GM23338 (cell line): Measurements from ENCODE around the gene RNF41. TPM values are rescaled to one million over a fixed set of nuclear protein-coding genes. Genes with fewer than 3 reads are reported as not detected.

Experiments used
- ATAC-seq: fragments of 200-7000 bp; cut with Tn5 transposase; 3 replicates; pipeline ENCODE4 v1.9.1; 2020
- DNase-seq: peaks from one replicate; pipeline ENCODE4 v3.0.0-alpha.2; 2015; ENCODE audit warnings: low spot score
- H2AFZ ChIP-seq: fragments of 200-600 bp; sonication (generic); 2 replicates; pipeline ENCODE4 v1.8.0; 2016; ENCODE audit warnings: antibody characterized with exemption, mild to moderate bottlenecking, moderate library complexity
- H3F3A ChIP-seq: fragments of 200-600 bp; sonication (generic); replicated peaks from 2 replicates; pipeline ENCODE4 v1.8.0; 2017; ENCODE audit warnings: antibody characterized with exemption, mixed run types, low read depth
- H3K27ac ChIP-seq: fragments of 200-600 bp; sonication (generic); 2 replicates; pipeline ENCODE4 v1.6.1; 2016; ENCODE audit warnings: low read depth
- H3K27me3 ChIP-seq: fragments of 200-600 bp; sonication (generic); 2 replicates; pipeline ENCODE4 v1.8.0; 2016; ENCODE audit warnings: mild to moderate bottlenecking, mixed run types, moderate library complexity; ENCODE audit not compliant: insufficient read depth
- H3K36me3 ChIP-seq: fragments of 200-600 bp; sonication (generic); 2 replicates; pipeline ENCODE4 v1.8.0; 2016; ENCODE audit warnings: mild to moderate bottlenecking; ENCODE audit not compliant: insufficient read depth
- H3K4me1 ChIP-seq: fragments of 200-600 bp; sonication (generic); 2 replicates; pipeline ENCODE4 v1.8.0; 2016; ENCODE audit warnings: mild to moderate bottlenecking, moderate library complexity; ENCODE audit not compliant: insufficient read depth
- H3K4me2 ChIP-seq: fragments of 200-600 bp; sonication (generic); 2 replicates; pipeline ENCODE4 v1.7.1; 2017; ENCODE audit warnings: mixed run types
- H3K4me3 ChIP-seq: fragments of 200-600 bp; sonication (generic); 2 replicates; pipeline ENCODE4 v1.6.1; 2016; ENCODE audit warnings: mixed run types
- H3K79me2 ChIP-seq: fragments of 200-600 bp; sonication (generic); replicated peaks from 2 replicates; pipeline ENCODE4 v1.8.0; 2017; ENCODE audit warnings: mild to moderate bottlenecking; ENCODE audit not compliant: insufficient read depth
- H3K9me2 ChIP-seq: fragments of 200-600 bp; sonication (generic); 2 replicates; pipeline ENCODE4 v1.8.0; 2017; ENCODE audit not compliant: insufficient read depth
- H4K20me1 ChIP-seq: fragments of 200-600 bp; sonication (generic); replicated peaks from 2 replicates; pipeline ENCODE4 v1.8.0; 2017; ENCODE audit warnings: mild to moderate bottlenecking; ENCODE audit not compliant: insufficient read depth
- H3K27ac Mint-ChIP-seq: 2 replicates; pipeline ENCODE4 v1.8.0; 2020; ENCODE audit warnings: inconsistent platforms, mild to moderate bottlenecking, moderate library complexity, mixed read lengths
- H3K27me3 Mint-ChIP-seq: 3 replicates; pipeline ENCODE4 v1.8.0; 2022; ENCODE audit warnings: low read depth, mild to moderate bottlenecking, moderate library complexity, mixed read lengths, inconsistent platforms; ENCODE audit not compliant: insufficient read depth, poor library complexity
- H3K36me3 Mint-ChIP-seq: 3 replicates; pipeline ENCODE4 v1.8.0; 2021; ENCODE audit warnings: low read depth, mild to moderate bottlenecking, inconsistent platforms, moderate library complexity, mixed read lengths
- H3K4me1 Mint-ChIP-seq: 3 replicates; pipeline ENCODE4 v1.8.0; 2020; ENCODE audit warnings: mild to moderate bottlenecking, inconsistent platforms, mixed read lengths
- H3K4me3 Mint-ChIP-seq: 3 replicates; pipeline ENCODE4 v1.8.0; 2021; ENCODE audit warnings: moderate library complexity, mild to moderate bottlenecking, inconsistent platforms, mixed read lengths
- H3K9me3 Mint-ChIP-seq: 3 replicates; pipeline ENCODE4 v1.8.0; 2020; ENCODE audit warnings: moderate library complexity, mild to moderate bottlenecking, inconsistent platforms, mixed read lengths
- CREB1 ChIP-seq: fragments of 250-450 bp; sonication (Bioruptor Pico); IDR thresholded peaks from 2 replicates; pipeline ENCODE4 v1.5.0; 2020; ENCODE audit warnings: low read depth, mild to moderate bottlenecking, moderate library complexity
- EZH2 ChIP-seq: fragments of 200-600 bp; sonication (generic); IDR thresholded peaks from one replicate; pipeline ENCODE4 v1.8.0; 2017; ENCODE audit warnings: antibody characterized with exemption, mild to moderate bottlenecking, low read depth; ENCODE audit not compliant: unreplicated experiment
- EZH2phosphoT487 ChIP-seq: fragments of 200-600 bp; sonication (generic); IDR thresholded peaks from one replicate; pipeline ENCODE4 v1.8.1; 2018; ENCODE audit warnings: antibody characterized with exemption; ENCODE audit not compliant: unreplicated experiment
- POLR2AphosphoS5 ChIP-seq: IDR thresholded peaks from 2 replicates; pipeline ENCODE4 v1.6.1; 2016; ENCODE audit warnings: antibody characterized with exemption, low read depth
- STAT1 ChIP-seq: IDR thresholded peaks from one replicate; pipeline ENCODE4 v1.6.1; 2016; ENCODE audit warnings: antibody characterized with exemption; ENCODE audit not compliant: unreplicated experiment
- ZNF114 ChIP-seq: fragments of 250-450 bp; sonication (Bioruptor Pico); IDR thresholded peaks from 2 replicates; pipeline ENCODE4 v1.5.0; 2020; ENCODE audit warnings: mild to moderate bottlenecking, moderate library complexity
- ZNF331 ChIP-seq: fragments of 250-450 bp; sonication (Bioruptor Pico); IDR thresholded peaks from 2 replicates; pipeline ENCODE4 v1.5.0; 2020; ENCODE audit warnings: low read depth, mild to moderate bottlenecking, moderate library complexity
- polyA plus RNA-seq: library from polyadenylated mRNA; unstranded; fragments of >200 nt; fragmentation: Nextera tagmentation; extraction: Ambion mirVana; gene quantifications from 2 replicates; pipeline ENCODE4 v1.2.1, GENCODE V29; 2016
- total RNA-seq: library from RNA; depleted of rRNA; stranded (reverse); fragments of >200 nt; shearing (Covaris generic); gene quantifications from 2 replicates; pipeline ENCODE4 v1.2.3, GENCODE V29; 2014
- TF ChIP-seq, protein P1 (sequence below), 2 experiments: fragments of 200-600 bp in 1 of 2; sonication (generic) in 1 of 2; conservative IDR thresholded peaks; 2 replicates each; pipeline versions ENCODE4 v1.5.1 to v1.6.1; 2016 to 2017; ENCODE audit warnings: antibody characterized with exemption in 2 of 2, low read depth in 2 of 2, mild to moderate bottlenecking in 2 of 2, moderate library complexity in 1 of 2
- TF ChIP-seq, protein P2 (sequence below): IDR thresholded peaks from one replicate; pipeline ENCODE4 v1.6.1; 2018; ENCODE audit warnings: antibody characterized with exemption; ENCODE audit not compliant: unreplicated experiment
- TF ChIP-seq, protein P3 (sequence below): IDR thresholded peaks from 2 replicates; pipeline ENCODE4 v1.6.1; 2016; ENCODE audit warnings: antibody characterized with exemption

RNF41 gene
- total and polyA plus RNA-seq, 2 experiments from 2014 or later, result 15.3 to 77.1 TPM

DNA sequence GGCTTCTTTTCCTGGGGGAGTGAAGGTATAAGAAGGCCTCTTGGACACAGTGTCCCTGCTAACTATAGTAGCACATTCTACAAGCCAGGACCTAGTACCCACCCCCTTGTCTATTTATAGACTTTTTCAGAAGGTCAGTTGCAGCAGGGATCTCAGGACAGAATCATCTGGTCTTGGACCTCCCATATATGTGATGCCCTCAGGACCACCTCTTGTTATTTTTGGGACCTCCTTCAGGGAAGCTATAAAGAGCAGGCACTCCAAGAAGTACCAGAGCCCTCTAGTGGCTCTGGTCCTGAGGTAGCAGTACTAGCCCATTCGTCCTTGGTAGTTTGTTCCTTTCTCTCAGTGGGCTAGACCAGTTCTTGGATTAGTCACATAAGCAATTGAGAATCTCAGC, 49.3 kb upstream of the RNF41 start:
- H3K27me3 ChIP-seq, result no peaks in the 10 kb centered on the region
- peaks cover 65% of the 10 kb centered on the region for H3K36me3 Mint-ChIP-seq
- peaks cover 5% of the 10 kb centered on the region; the same call in 1 of the 2 replicates for H3K4me1 ChIP-seq
- peaks cover 10% of the 10 kb centered on the region for H3K4me1 Mint-ChIP-seq
- H3K9me3 Mint-ChIP-seq, result no peaks in the 10 kb centered on the region; the same call in 2 of the 3 replicates
- peaks cover 43% of the 10 kb centered on the region for H3F3A ChIP-seq
- no peak overlapping the region for H3K4me2 ChIP-seq
- no peak overlapping the region for H2AFZ ChIP-seq
- H3K27ac ChIP-seq, result peak overlapping the region; percentile 30; the same call in 1 of the 2 replicates
- peaks cover 35% of the 10 kb centered on the region for H3K36me3 ChIP-seq
- H3K9me2 ChIP-seq, result no peaks in the 10 kb centered on the region
- DNase-seq (peak; percentile 61), ATAC-seq (peak; percentile 18)
- peaks cover 2% of the 10 kb centered on the region; the same call in 1 of the 2 replicates for H4K20me1 ChIP-seq
- TF ChIP-seq CREB1, result no peak
- TF ChIP-seq, protein P1, sequence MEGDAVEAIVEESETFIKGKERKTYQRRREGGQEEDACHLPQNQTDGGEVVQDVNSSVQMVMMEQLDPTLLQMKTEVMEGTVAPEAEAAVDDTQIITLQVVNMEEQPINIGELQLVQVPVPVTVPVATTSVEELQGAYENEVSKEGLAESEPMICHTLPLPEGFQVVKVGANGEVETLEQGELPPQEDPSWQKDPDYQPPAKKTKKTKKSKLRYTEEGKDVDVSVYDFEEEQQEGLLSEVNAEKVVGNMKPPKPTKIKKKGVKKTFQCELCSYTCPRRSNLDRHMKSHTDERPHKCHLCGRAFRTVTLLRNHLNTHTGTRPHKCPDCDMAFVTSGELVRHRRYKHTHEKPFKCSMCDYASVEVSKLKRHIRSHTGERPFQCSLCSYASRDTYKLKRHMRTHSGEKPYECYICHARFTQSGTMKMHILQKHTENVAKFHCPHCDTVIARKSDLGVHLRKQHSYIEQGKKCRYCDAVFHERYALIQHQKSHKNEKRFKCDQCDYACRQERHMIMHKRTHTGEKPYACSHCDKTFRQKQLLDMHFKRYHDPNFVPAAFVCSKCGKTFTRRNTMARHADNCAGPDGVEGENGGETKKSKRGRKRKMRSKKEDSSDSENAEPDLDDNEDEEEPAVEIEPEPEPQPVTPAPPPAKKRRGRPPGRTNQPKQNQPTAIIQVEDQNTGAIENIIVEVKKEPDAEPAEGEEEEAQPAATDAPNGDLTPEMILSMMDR (conservative IDR thresholded peaks at IDR 0.05; ENCODE audit: low read depth in 2 of 2), result peak; percentile 62 to 75
- no peak overlapping the region for H3K4me3 ChIP-seq
- H3K79me2 ChIP-seq, result no peaks in the 10 kb centered on the region
- H3K27ac Mint-ChIP-seq, result no peak overlapping the region
- H3K4me3 Mint-ChIP-seq, result no peak overlapping the region
- peaks cover 15% of the 10 kb centered on the region for H3K27me3 Mint-ChIP-seq

DNA sequence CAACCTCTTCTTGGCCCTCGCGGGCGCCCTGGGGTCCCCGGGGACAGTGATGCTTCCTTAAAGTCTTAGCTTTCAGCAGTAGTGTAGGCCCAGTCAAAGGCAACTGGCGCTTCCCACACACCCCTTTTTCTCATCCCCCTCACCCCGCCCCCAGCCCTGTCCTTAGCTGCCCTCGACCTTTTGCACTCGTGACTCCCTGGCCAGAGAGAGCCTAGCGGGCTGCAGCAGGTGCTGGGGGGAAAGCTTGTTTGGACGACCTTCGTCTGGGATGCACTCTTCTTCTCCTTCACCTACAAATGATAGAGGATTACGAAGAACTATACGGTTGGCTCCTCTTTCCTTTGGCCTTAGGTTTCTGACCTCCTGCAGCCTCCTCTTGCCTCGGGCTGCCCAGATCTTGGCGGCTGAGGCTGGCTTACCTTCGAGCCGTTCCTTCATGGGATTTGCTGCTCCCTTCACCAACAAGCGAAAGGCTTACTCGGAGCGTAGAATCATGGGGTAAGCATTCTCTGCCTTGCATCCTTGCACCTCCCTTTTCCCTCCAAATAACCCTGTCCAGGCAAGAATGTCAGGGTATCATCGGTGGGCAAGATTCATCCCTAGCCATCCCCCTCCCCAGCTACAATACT, 45.8 kb upstream of the RNF41 start:
- Histone ChIP-seq H4K20me1 (no peaks in the 10 kb centered on the region; the same call in 1 of the 2 replicates), H3F3A (peaks cover 35% of the 10 kb centered on the region), H3K4me2 (peak overlapping the region; percentile 95), H3K79me2 (no peaks in the 10 kb centered on the region), H2AFZ (peak overlapping the region; percentile 99; the same call in 1 of the 2 replicates), H3K4me3 (peak overlapping the region; percentile 80), H3K27me3 (no peaks in the 10 kb centered on the region), H3K27ac (peak overlapping the region; percentile 96; the same call in 1 of the 2 replicates), H3K4me1 (peaks cover 5% of the 10 kb centered on the region; the same call in 1 of the 2 replicates), H3K9me2 (no peaks in the 10 kb centered on the region), H3K36me3 (peaks cover 4% of the 10 kb centered on the region)
- ATAC-seq (peak; percentile 43), DNase-seq (peak; percentile 58)
- peaks cover 10% of the 10 kb centered on the region for H3K4me1 Mint-ChIP-seq
- H3K9me3 Mint-ChIP-seq, result no peaks in the 10 kb centered on the region; the same call in 2 of the 3 replicates
- peak overlapping the region; percentile 90 for H3K4me3 Mint-ChIP-seq
- no peak overlapping the region; the same call in 1 of the 2 replicates for H3K27ac Mint-ChIP-seq
- H3K27me3 Mint-ChIP-seq, result peaks cover 24% of the 10 kb centered on the region
- H3K36me3 Mint-ChIP-seq, result peaks cover 33% of the 10 kb centered on the region
- no peak for TF ChIP-seq POLR2AphosphoS5
- no peak for TF ChIP-seq STAT1
- no peak for TF ChIP-seq ZNF114 (CRISPR knock-in tag)
- TF ChIP-seq, protein P2, sequence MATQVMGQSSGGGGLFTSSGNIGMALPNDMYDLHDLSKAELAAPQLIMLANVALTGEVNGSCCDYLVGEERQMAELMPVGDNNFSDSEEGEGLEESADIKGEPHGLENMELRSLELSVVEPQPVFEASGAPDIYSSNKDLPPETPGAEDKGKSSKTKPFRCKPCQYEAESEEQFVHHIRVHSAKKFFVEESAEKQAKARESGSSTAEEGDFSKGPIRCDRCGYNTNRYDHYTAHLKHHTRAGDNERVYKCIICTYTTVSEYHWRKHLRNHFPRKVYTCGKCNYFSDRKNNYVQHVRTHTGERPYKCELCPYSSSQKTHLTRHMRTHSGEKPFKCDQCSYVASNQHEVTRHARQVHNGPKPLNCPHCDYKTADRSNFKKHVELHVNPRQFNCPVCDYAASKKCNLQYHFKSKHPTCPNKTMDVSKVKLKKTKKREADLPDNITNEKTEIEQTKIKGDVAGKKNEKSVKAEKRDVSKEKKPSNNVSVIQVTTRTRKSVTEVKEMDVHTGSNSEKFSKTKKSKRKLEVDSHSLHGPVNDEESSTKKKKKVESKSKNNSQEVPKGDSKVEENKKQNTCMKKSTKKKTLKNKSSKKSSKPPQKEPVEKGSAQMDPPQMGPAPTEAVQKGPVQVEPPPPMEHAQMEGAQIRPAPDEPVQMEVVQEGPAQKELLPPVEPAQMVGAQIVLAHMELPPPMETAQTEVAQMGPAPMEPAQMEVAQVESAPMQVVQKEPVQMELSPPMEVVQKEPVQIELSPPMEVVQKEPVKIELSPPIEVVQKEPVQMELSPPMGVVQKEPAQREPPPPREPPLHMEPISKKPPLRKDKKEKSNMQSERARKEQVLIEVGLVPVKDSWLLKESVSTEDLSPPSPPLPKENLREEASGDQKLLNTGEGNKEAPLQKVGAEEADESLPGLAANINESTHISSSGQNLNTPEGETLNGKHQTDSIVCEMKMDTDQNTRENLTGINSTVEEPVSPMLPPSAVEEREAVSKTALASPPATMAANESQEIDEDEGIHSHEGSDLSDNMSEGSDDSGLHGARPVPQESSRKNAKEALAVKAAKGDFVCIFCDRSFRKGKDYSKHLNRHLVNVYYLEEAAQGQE, result no peak
- no peak for TF ChIP-seq EZH2
- TF ChIP-seq, protein P1 (conservative IDR thresholded peaks at IDR 0.05; ENCODE audit: low read depth in 2 of 2), result no peak
- TF ChIP-seq, protein P3, sequence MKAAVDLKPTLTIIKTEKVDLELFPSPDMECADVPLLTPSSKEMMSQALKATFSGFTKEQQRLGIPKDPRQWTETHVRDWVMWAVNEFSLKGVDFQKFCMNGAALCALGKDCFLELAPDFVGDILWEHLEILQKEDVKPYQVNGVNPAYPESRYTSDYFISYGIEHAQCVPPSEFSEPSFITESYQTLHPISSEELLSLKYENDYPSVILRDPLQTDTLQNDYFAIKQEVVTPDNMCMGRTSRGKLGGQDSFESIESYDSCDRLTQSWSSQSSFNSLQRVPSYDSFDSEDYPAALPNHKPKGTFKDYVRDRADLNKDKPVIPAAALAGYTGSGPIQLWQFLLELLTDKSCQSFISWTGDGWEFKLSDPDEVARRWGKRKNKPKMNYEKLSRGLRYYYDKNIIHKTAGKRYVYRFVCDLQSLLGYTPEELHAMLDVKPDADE, result no peak
- TF ChIP-seq ZNF331 (CRISPR knock-in tag), result no peak
- TF ChIP-seq CREB1, result no peak
- no peak for TF ChIP-seq EZH2phosphoT487
